Stimulated activated CD8-positive, alpha-beta memory T cell treated with anti-CD3 and anti-CD28 coated beads, Interleukin-4, amount 100 ng/mL, for 24 hours (primary cell): ENCODE results near the gene DNM3.
"Not testable (repeated sequence)": the region's sequence is repeated elsewhere in the genome, so short reads cannot be mapped to it uniquely, and the experiment has no call there.

ENCODE experiments used
- DNase-seq: peaks from one replicate; pipeline ENCODE4 v3.0.0-alpha.2; 2020; ENCODE audit warnings: low read depth

DNM3 gene

GRCh38 chr1:172277989-172278388 is 436.7 kb downstream of the DNM3 start:
- no peak for DNase-seq

GRCh38 chr1:172278478-172278877 is 437.2 kb downstream of the DNM3 start:
- no peak for DNase-seq

GRCh38 chr1:172279939-172280636 is 438.8 kb downstream of the DNM3 start:
- no peak for DNase-seq

- no peak for DNase-seq
Observed at GRCh38 chr1:172283766-172284165, 442.5 kb downstream of the DNM3 start.

- no peak for DNase-seq
Observed at GRCh38 chr1:172286629-172287076, 445.4 kb downstream of the DNM3 start.

- no peak for DNase-seq
Observed at GRCh38 chr1:172287208-172287607, 445.9 kb downstream of the DNM3 start.

GRCh38 chr1:172288581-172288980 is 447.3 kb downstream of the DNM3 start:
- no peak for DNase-seq

GRCh38 chr1:172289448-172289847 is 448.1 kb downstream of the DNM3 start:
- DNase-seq, result no peak

- DNase-seq, result no peak
Observed at GRCh38 chr1:172292840-172293239, 451.5 kb downstream of the DNM3 start.

GRCh38 chr1:172293429-172293828 is 452.1 kb downstream of the DNM3 start:
- DNase-seq, result no peak

GRCh38 chr1:172298141-172298540 is 456.8 kb downstream of the DNM3 start:
- DNase-seq, result no peak

- no peak for DNase-seq
Observed at GRCh38 chr1:172298911-172299310, 457.6 kb downstream of the DNM3 start.

GRCh38 chr1:172299515-172299914 is 458.2 kb downstream of the DNM3 start:
- no peak for DNase-seq

GRCh38 chr1:172307508-172307907 is 466.2 kb downstream of the DNM3 start:
- not testable (repeated sequence) for DNase-seq

- DNase-seq, result no peak
Observed at GRCh38 chr1:172308142-172308541, 466.8 kb downstream of the DNM3 start.

- no peak for DNase-seq
Observed at GRCh38 chr1:172308577-172308976, 467.3 kb downstream of the DNM3 start.

GRCh38 chr1:172320733-172321132 is 479.4 kb downstream of the DNM3 start:
- no peak for DNase-seq

- no peak for DNase-seq
Observed at GRCh38 chr1:172321451-172321850, 480.2 kb downstream of the DNM3 start.

- DNase-seq, result no peak
Observed at GRCh38 chr1:172322219-172323061, 481.1 kb downstream of the DNM3 start.

- DNase-seq, result no peak
Observed at GRCh38 chr1:172323686-172324085, 482.4 kb downstream of the DNM3 start.

- no peak for DNase-seq
Observed at GRCh38 chr1:172324086-172324485, 482.8 kb downstream of the DNM3 start.

- no peak for DNase-seq
Observed at GRCh38 chr1:172324761-172325160, 483.5 kb downstream of the DNM3 start.

- DNase-seq, result no peak
Observed at GRCh38 chr1:172325531-172325930, 484.2 kb downstream of the DNM3 start.
